Thyroid gland (tissue), 4 donors: Measurements from ENCODE around the gene PLEKHA8. TPM values are rescaled to one million over a fixed set of nuclear protein-coding genes. Genes with fewer than 3 reads are reported as not detected.

ENCODE experiments used
- DNase-seq, 2 donors: peaks; one replicate each; pipeline ENCODE4 v3.0.0-alpha.2; 2019
- H3K27ac ChIP-seq, 3 donors: fragments of 200-600 bp; sonication (generic); 1 replicate in 2 of 3; 2 replicates in 1 of 3; pipeline ENCODE4 v1.5.1; 2016 to 2019; ENCODE audit warnings: mild to moderate bottlenecking in 1 of 3, moderate library complexity in 1 of 3
- H3K27me3 ChIP-seq: fragments of 200-600 bp; sonication (generic); one replicate; pipeline ENCODE4 v1.5.1; 2019
- H3K36me3 ChIP-seq, 2 donors: fragments of 200-600 bp; sonication (generic); one replicate each; pipeline ENCODE4 v1.5.1; 2016 to 2019
- H3K4me1 ChIP-seq, 2 donors: fragments of 200-600 bp; sonication (generic); one replicate each; pipeline ENCODE4 v1.5.1; 2017 to 2019
- H3K4me3 ChIP-seq, 3 donors: fragments of 200-600 bp; sonication (generic); replicated peaks in 1 of 3; 1 replicate in 2 of 3; 2 replicates in 1 of 3; pipeline ENCODE4 v1.5.1; 2016; ENCODE audit warnings: mild to moderate bottlenecking in 1 of 3
- H3K9me3 ChIP-seq: fragments of 200-600 bp; sonication (generic); one replicate; pipeline ENCODE4 v1.5.1; 2017
- POLR2A ChIP-seq, 2 donors: fragments of 450-650 bp; IDR thresholded peaks; one replicate each; pipeline ENCODE4 v1.6.1; 2017; ENCODE audit warnings: antibody characterized with exemption in 2 of 2, mild to moderate bottlenecking in 2 of 2, moderate library complexity in 1 of 2
- WGBS, 2 donors: methylation state at CpG; one replicate each; pipeline ENCODE4 v1.1.5; 2017; 5-methylcytosine and 5-hydroxymethylcytosine counted together
- intact Hi-C: fragments of 100-400 bp; cut with DNase I; formaldehyde crosslinking; loops from one replicate; pipeline ENCODE4 v1.15.1; 2023
- total RNA-seq, 4 donors: library from RNA; depleted of rRNA; stranded (reverse); fragments of >200 nt; gene quantifications; one replicate each; pipeline ENCODE4 v1.2.3, GENCODE V29; 2016
- TF ChIP-seq, protein P1 (sequence below), 6 experiments: fragments of 200-600 bp in 3 of 6; fragments of 450-650 bp in 3 of 6; sonication (generic) in 3 of 6; IDR thresholded peaks; one replicate each; pipeline ENCODE4 v1.5.1; 2016 to 2019; ENCODE audit warnings: antibody characterized with exemption in 6 of 6, mild to moderate bottlenecking in 2 of 6, inconsistent platforms in 1 of 6, moderate library complexity in 1 of 6

PLEKHA8 gene
- total RNA-seq, 4 donors from 2014 or later = 7.1 to 13.3 (median 8.8) TPM

DNA sequence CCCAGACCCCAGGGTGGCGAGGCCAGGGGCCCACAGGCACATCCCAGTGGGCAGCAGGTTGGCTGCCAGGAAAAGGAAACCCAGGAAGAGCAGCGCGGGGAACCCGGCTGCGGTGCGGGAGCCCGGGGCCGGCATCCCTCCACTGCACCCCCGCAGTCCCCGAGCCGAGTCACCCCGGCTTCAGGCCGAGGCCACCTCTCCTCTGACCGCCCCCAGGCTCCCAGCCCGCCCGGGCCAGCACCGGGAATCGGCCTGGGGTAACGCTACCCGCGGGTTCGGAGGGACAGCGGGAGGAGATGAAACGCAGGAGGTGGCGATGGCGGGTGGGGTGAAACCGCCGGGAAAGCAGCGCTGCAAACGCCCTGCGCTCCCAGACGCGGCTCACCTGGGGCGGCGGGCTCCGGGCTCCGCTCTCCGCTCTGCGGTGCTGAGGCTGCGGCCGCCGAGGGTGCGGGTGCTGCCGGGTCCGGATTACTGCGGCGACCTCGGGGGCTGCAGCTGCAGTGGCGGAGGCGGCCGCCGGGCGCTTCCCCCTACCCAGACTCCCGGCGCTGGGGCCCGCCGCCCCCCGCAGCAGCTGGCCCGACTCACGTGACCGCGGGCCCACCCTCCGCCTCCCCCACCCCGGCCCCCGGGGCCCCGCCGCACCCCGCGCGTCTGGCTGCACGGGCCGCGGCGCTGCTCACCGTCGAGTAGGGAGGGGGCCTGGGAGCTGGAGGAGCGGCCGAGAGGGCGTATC is 38.8 kb upstream of the PLEKHA8 start, which contains the start of gene SCRN1:
Gene SCRN1, minus strand, starts transcription at position 545 of the 739 bp plus-strand sequence. CDS start 20,734 bp downstream, outside the sequence.
- no peaks in the 10 kb centered on the region for H3K27me3 ChIP-seq
- TF ChIP-seq, protein P1, sequence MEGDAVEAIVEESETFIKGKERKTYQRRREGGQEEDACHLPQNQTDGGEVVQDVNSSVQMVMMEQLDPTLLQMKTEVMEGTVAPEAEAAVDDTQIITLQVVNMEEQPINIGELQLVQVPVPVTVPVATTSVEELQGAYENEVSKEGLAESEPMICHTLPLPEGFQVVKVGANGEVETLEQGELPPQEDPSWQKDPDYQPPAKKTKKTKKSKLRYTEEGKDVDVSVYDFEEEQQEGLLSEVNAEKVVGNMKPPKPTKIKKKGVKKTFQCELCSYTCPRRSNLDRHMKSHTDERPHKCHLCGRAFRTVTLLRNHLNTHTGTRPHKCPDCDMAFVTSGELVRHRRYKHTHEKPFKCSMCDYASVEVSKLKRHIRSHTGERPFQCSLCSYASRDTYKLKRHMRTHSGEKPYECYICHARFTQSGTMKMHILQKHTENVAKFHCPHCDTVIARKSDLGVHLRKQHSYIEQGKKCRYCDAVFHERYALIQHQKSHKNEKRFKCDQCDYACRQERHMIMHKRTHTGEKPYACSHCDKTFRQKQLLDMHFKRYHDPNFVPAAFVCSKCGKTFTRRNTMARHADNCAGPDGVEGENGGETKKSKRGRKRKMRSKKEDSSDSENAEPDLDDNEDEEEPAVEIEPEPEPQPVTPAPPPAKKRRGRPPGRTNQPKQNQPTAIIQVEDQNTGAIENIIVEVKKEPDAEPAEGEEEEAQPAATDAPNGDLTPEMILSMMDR (IDR thresholded peaks at IDR 0.05) = peak in 1 of 6 experiments; percentile 9
- TF ChIP-seq POLR2A (IDR thresholded peaks at IDR 0.05) = peak in 1 of 2 donors; percentile 57
- WGBS, 2 donors = 0% methylated on average over 2 to 6 of the region's 79 CpGs
- peak within 1 kb of the TSS; percentile 64 to 99 (median 74) for H3K4me3 ChIP-seq
- H3K27ac ChIP-seq = peak within 1 kb of the TSS; percentile 17 to 82 (median 64)
- intact Hi-C loops = no loop called here
- no peaks in the 10 kb centered on the region for H3K36me3 ChIP-seq
- H3K4me1 ChIP-seq = peaks cover 10 to 16% of the 10 kb centered on the region in 2 donors
- H3K9me3 ChIP-seq = no peaks in the 10 kb centered on the region
- peak; percentile 52 to 54 for DNase-seq

DNA sequence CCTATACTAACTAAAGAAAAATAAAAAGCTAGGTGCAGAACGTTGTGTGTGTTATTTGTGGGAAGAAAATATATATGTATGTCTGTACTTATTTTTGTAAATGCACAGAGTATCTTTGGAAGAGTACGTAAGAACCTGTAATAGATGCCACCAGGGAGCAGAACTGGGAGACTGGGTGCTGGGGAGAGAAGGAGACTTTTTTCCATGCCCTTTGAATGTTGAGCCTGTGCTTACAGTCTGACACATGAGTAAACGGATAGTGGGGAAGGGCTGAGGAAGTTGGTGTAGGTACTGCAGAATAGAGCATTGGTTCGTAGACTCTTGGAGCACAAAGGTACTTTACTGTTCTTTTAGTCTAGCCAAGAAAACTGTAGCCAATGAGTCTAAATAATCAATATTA is 37.3 kb upstream of the PLEKHA8 start:
- TF ChIP-seq, protein P1 (IDR thresholded peaks at IDR 0.05) = no peak
- no peak for TF ChIP-seq POLR2A (IDR thresholded peaks at IDR 0.05)
- WGBS, 2 donors = 86 to 88% methylated on average over 4 of the region's 4 CpGs
- intact Hi-C loops = no loop called here

DNA sequence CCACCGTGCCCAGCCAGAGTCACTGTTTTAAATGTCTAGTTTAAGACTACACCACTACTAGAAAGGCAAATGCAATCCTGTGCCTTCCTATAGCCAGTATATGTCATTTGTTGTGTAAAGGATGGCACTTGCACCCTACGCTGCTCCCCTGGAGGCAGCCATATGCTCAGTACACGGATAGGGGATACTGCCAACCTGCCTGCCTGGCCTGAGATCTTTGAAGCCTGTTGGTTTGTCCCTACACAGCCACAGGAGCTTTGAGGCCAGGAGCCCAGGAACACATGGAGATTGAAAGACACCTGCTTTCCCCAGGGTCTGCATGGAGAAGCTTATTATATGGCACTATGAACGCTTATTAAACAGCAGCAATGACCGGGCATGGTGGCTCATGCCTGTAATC is 36.3 kb upstream of the PLEKHA8 start:
- Histone ChIP-seq H3K36me3 (no peaks in the 10 kb centered on the region), H3K27ac (no peak overlapping the region), H3K27me3 (no peaks in the 10 kb centered on the region), H3K4me1 (peaks cover 10 to 16% of the 10 kb centered on the region in 2 donors), H3K4me3 (no peak overlapping the region), H3K9me3 (no peaks in the 10 kb centered on the region)
- no peak for DNase-seq
- WGBS, 2 donors = 98% methylated on average over 5 of the region's 5 CpGs
- intact Hi-C loops = no loop called here
- TF ChIP-seq POLR2A (IDR thresholded peaks at IDR 0.05) = no peak
- TF ChIP-seq, protein P1 (IDR thresholded peaks at IDR 0.05) = no peak

More for the DNA sequence above, 37.3 kb upstream of the PLEKHA8 start:
- Histone ChIP-seq H3K4me3 (no peak overlapping the region), H3K27me3 (no peaks in the 10 kb centered on the region), H3K9me3 (no peaks in the 10 kb centered on the region), H3K27ac (no peak overlapping the region), H3K4me1 (peaks cover 10 to 16% of the 10 kb centered on the region in 2 donors), H3K36me3 (no peaks in the 10 kb centered on the region)
- DNase-seq = no peak

DNA sequence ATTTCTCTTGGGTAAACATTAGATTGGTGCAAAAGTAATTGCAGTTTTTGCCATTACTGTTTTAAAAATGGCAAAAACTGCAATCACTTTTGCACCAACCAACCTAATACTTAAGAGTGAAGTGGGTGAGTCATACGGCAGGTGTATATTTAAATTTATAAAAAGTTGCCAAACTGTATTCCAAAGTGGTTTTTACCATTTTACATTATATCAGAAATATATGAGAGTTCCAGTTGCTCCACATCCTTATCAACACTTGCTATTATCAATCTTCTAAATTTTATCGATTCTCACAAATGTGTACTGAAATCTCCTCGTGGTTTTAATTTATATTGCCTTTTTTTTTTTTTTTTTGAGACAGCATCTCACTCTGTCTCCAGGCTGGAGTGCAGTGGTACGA is 35.1 kb upstream of the PLEKHA8 start:
- Histone ChIP-seq H3K9me3 (no peaks in the 10 kb centered on the region), H3K4me3 (no peak overlapping the region), H3K27ac (no peak overlapping the region), H3K27me3 (no peaks in the 10 kb centered on the region), H3K36me3 (no peaks in the 10 kb centered on the region), H3K4me1 (peaks cover 4 to 6% of the 10 kb centered on the region in 2 donors)
- 91 to 93% methylated on average over 4 of the region's 4 CpGs for WGBS, 2 donors
- TF ChIP-seq, protein P1 (IDR thresholded peaks at IDR 0.05) = no peak
- TF ChIP-seq POLR2A (IDR thresholded peaks at IDR 0.05) = no peak
- intact Hi-C loops = no loop called here
- no peak for DNase-seq

DNA sequence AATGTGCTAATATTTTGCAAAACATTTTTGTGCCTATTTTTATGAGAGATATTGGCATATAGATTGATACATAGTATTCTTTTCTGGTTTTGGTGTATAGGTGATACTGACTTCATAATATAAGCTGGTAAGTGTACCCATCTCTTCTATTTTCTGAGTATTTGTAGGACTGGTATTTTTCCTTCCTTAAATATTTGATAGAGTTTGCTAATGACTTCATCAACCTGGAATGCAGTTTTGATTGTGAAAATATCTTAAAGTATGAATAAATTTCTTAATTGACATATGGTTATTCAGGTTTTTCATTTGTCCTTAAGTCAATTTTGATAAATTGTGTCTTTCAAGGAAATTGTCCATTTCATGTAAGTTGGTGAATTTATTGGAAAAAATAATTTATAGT is 32.6 kb upstream of the PLEKHA8 start:
- Histone ChIP-seq H3K4me1 (no peaks in the 10 kb centered on the region), H3K36me3 (no peaks in the 10 kb centered on the region), H3K27me3 (no peaks in the 10 kb centered on the region), H3K9me3 (no peaks in the 10 kb centered on the region), H3K4me3 (no peak overlapping the region), H3K27ac (no peak overlapping the region)
- no peak for TF ChIP-seq POLR2A (IDR thresholded peaks at IDR 0.05)
- TF ChIP-seq, protein P1 (IDR thresholded peaks at IDR 0.05) = no peak
- intact Hi-C loops = no loop called here
- no peak for DNase-seq
